RWPE2 (cell line): ENCODE results near the gene GNRHR.

Experiments used
- ATAC-seq: fragments of 200-7000 bp; cut with Tn5 transposase; 3 replicates; pipeline ENCODE4 v1.9.1; 2021; ENCODE audit warnings: low read depth
- DNase-seq: peaks from one replicate; pipeline ENCODE4 v3.0.0-alpha.2; 2020; ENCODE audit warnings: low spot score
- H3K27ac ChIP-seq: fragments of 450-650 bp; 2 replicates; pipeline ENCODE4 v1.5.1; 2017; ENCODE audit warnings: mild to moderate bottlenecking; ENCODE audit not compliant: poor library complexity, severe bottlenecking
- H3K27me3 ChIP-seq: fragments of 250-450 bp; sonication (Bioruptor Pico); 2 replicates; pipeline ENCODE4 v1.5.1; 2021; ENCODE audit warnings: mild to moderate bottlenecking, moderate library complexity; ENCODE audit not compliant: insufficient read depth, poor library complexity, severe bottlenecking
- H3K36me3 ChIP-seq: fragments of 250-450 bp; sonication (Bioruptor Pico); 2 replicates; pipeline ENCODE4 v1.5.1; 2020; ENCODE audit warnings: low read depth, mild to moderate bottlenecking, moderate library complexity
- H3K4me1 ChIP-seq: fragments of 250-450 bp; sonication (Bioruptor Pico); 2 replicates; pipeline ENCODE4 v1.5.1; 2021; ENCODE audit warnings: mild to moderate bottlenecking, moderate library complexity; ENCODE audit not compliant: insufficient read depth, poor library complexity, severe bottlenecking
- H3K4me3 ChIP-seq: fragments of 250-450 bp; sonication (Bioruptor Pico); 2 replicates; pipeline ENCODE4 v1.5.1; 2021; ENCODE audit warnings: mild to moderate bottlenecking, moderate library complexity; ENCODE audit not compliant: severe bottlenecking
- H3K9me3 ChIP-seq: fragments of 250-450 bp; sonication (Bioruptor Pico); 2 replicates; pipeline ENCODE4 v1.5.1; 2021; ENCODE audit warnings: mild to moderate bottlenecking, moderate library complexity; ENCODE audit not compliant: severe bottlenecking
- CTCF ChIP-seq: fragments of 450-650 bp; IDR thresholded peaks from one replicate; pipeline ENCODE4 v1.5.1; 2017; ENCODE audit warnings: mild to moderate bottlenecking, moderate library complexity; ENCODE audit not compliant: poor library complexity, severe bottlenecking

GNRHR gene

GRCh38 chr4:67750691-67751090 lies 3.5 kb downstream of the GNRHR start:
- ATAC-seq, result no peak
- H3K9me3 ChIP-seq, result no peaks in the 10 kb centered on the region

GRCh38 chr4:67749286-67749685 lies 4.9 kb downstream of the GNRHR start:
- H3K9me3 ChIP-seq, result no peaks in the 10 kb centered on the region
- DNase-seq (no peak), ATAC-seq (no peak)
- no peak for TF ChIP-seq CTCF
- H3K36me3 ChIP-seq, result no peaks in the 10 kb centered on the region
- H3K4me1 ChIP-seq, result peaks cover 16% of the 10 kb centered on the region
- H3K27me3 ChIP-seq, result no peaks in the 10 kb centered on the region
- H3K27ac ChIP-seq, result no peak overlapping the region
- no peak overlapping the region for H3K4me3 ChIP-seq

More at GRCh38 chr4:67750691-67751090, 3.5 kb downstream of the GNRHR start:
- H3K4me1 ChIP-seq, result peaks cover 9% of the 10 kb centered on the region
- no peak overlapping the region for H3K27ac ChIP-seq
- DNase-seq, result no peak
- H3K4me3 ChIP-seq, result no peak overlapping the region
- no peak for TF ChIP-seq CTCF
- no peaks in the 10 kb centered on the region for H3K27me3 ChIP-seq
- no peaks in the 10 kb centered on the region for H3K36me3 ChIP-seq

- ATAC-seq, result no peak
Observed at GRCh38 chr4:67746797-67747495, 7.2 kb downstream of the GNRHR start.

GRCh38 chr4:67744561-67745283 lies 9.5 kb downstream of the GNRHR start:
- no peak overlapping the region for H3K27ac ChIP-seq
- DNase-seq (no peak), ATAC-seq (peak; percentile 71)
- no peaks in the 10 kb centered on the region for H3K27me3 ChIP-seq
- no peak for TF ChIP-seq CTCF
- H3K9me3 ChIP-seq, result no peaks in the 10 kb centered on the region
- H3K4me1 ChIP-seq, result peaks cover 10% of the 10 kb centered on the region
- H3K4me3 ChIP-seq, result no peak overlapping the region
- no peaks in the 10 kb centered on the region for H3K36me3 ChIP-seq

More at GRCh38 chr4:67746797-67747495, 7.2 kb downstream of the GNRHR start:
- Histone ChIP-seq H3K4me3 (no peak overlapping the region), H3K9me3 (no peaks in the 10 kb centered on the region), H3K27ac (no peak overlapping the region), H3K27me3 (no peaks in the 10 kb centered on the region), H3K36me3 (no peaks in the 10 kb centered on the region), H3K4me1 (peaks cover 20% of the 10 kb centered on the region)
- DNase-seq, result no peak
- TF ChIP-seq CTCF, result peak; percentile 84

- Histone ChIP-seq H3K9me3 (no peaks in the 10 kb centered on the region), H3K4me3 (no peak overlapping the region), H3K4me1 (peaks cover 10% of the 10 kb centered on the region), H3K27ac (no peak overlapping the region), H3K27me3 (no peaks in the 10 kb centered on the region), H3K36me3 (no peaks in the 10 kb centered on the region)
- DNase-seq (no peak), ATAC-seq (no peak)
- TF ChIP-seq CTCF, result no peak
Observed at GRCh38 chr4:67743194-67743593, 11.0 kb downstream of the GNRHR start.
